BJ (cell line): ENCODE measurements around the gene TWNK. TPM values are rescaled to one million over a fixed set of nuclear protein-coding genes. Genes with fewer than 3 reads are reported as not detected.
"Not testable (repeated sequence)": the region's sequence is repeated elsewhere in the genome, so short reads cannot be mapped to it uniquely, and the experiment has no call there.

Experiments
- CTCF ChIA-PET: fragments of 350-600 bp; formaldehyde crosslinking; extraction: SDS; loops from one replicate; lab custom pipeline; 2021; ENCODE audit warnings: antibody characterized with exemption, inconsistent platforms; lab: Yijun Ruan, JAX
- POLR2A ChIA-PET: fragments of 300-600 bp; sonication (Branson Sonifier 250); formaldehyde crosslinking; extraction: SDS; loops from one replicate; lab custom pipeline; 2021; ENCODE audit warnings: antibody characterized with exemption; lab: Charles Lee
- DNase-seq: peaks from one replicate; pipeline ENCODE4 v3.0.0-alpha.2; 2011; ENCODE audit warnings: low read depth
- H3K27me3 ChIP-seq: 2 replicates; pipeline ENCODE4 v1.6.0; 2011; ENCODE audit warnings: low read length; ENCODE audit not compliant: control insufficient read depth, insufficient read depth
- H3K36me3 ChIP-seq: 2 replicates; pipeline ENCODE4 v1.5.1; 2011; ENCODE audit warnings: low read length; ENCODE audit not compliant: control insufficient read depth, insufficient read depth
- H3K4me3 ChIP-seq: 2 replicates; pipeline ENCODE4 v1.5.1; 2011; ENCODE audit warnings: low read depth, mild to moderate bottlenecking, control low read depth, low read length
- polyA plus RNA-seq: library from polyadenylated mRNA; depleted of rRNA; stranded (reverse); fragments of >200 nt; gene quantifications from 2 replicates; pipeline ENCODE4 v1.2.3, GENCODE V29; 2011
- TF ChIP-seq, protein P1 (sequence below): IDR thresholded peaks from 2 replicates; pipeline ENCODE4 v1.5.1; 2011; ENCODE audit warnings: low read depth, mild to moderate bottlenecking, control low read depth, inconsistent platforms, low read length, moderate library complexity; ENCODE audit not compliant: insufficient read depth

Gene TWNK
- polyA plus RNA-seq, 1 experiment: 5.5 TPM

DNA sequence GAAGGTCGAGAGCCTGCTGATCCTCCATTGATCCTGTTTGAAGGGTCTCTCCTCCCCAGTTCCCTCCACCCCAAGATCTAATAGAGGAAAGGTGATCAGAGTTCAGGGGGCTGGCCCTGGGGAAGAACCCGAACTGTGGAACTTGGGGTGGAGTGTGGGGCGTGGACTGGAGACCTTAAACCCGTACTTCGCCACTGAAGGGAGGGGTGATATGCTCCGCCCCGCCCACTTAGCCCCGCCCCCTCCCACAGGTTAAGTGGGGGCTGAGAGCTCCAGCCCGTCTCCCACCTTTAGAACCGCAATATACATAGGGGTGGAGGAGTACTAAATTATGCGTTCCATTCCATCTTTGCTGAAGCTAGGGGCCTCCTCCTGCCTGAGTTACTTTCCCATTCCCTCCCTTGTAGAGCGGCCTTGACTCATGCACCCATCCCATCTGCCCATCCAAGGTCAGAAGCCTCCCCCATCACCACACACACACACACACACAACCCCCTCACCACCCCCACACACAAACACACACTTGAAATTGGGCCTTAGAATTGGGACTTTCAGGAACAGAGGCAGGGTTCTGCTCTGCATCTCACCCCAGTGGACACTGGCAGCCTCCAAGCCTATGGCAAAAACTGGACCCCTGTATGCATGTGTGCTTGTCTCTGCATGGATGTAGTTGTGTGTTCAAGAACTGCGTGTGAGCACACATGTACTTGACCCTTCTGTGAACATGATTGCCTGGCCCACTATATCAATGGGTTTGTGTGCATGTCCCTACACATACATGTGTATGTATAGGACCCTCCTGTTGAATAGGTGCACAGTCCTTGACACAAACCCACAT lies 17.0 kb upstream of the TWNK start:
- TF ChIP-seq, protein P1, sequence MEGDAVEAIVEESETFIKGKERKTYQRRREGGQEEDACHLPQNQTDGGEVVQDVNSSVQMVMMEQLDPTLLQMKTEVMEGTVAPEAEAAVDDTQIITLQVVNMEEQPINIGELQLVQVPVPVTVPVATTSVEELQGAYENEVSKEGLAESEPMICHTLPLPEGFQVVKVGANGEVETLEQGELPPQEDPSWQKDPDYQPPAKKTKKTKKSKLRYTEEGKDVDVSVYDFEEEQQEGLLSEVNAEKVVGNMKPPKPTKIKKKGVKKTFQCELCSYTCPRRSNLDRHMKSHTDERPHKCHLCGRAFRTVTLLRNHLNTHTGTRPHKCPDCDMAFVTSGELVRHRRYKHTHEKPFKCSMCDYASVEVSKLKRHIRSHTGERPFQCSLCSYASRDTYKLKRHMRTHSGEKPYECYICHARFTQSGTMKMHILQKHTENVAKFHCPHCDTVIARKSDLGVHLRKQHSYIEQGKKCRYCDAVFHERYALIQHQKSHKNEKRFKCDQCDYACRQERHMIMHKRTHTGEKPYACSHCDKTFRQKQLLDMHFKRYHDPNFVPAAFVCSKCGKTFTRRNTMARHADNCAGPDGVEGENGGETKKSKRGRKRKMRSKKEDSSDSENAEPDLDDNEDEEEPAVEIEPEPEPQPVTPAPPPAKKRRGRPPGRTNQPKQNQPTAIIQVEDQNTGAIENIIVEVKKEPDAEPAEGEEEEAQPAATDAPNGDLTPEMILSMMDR: no peak
- Histone ChIP-seq H3K4me3 (peak overlapping the region; percentile 67), H3K36me3 (0 out of 2 replicates have a peak, but pooled peaks cover 2% of the 10 kb centered on the region), H3K27me3 (no peaks in the 10 kb centered on the region)
- ChIA-PET CTCF (interaction anchor here (0.9 to 2.4 kb wide), 8 partner anchors 13 to 45 kb away, joined by 3 to 12 read pairs (median 4); no protein-coding TSS in a partner anchor), POLR2A (no interaction called here)
- DNase-seq: no peak

DNA sequence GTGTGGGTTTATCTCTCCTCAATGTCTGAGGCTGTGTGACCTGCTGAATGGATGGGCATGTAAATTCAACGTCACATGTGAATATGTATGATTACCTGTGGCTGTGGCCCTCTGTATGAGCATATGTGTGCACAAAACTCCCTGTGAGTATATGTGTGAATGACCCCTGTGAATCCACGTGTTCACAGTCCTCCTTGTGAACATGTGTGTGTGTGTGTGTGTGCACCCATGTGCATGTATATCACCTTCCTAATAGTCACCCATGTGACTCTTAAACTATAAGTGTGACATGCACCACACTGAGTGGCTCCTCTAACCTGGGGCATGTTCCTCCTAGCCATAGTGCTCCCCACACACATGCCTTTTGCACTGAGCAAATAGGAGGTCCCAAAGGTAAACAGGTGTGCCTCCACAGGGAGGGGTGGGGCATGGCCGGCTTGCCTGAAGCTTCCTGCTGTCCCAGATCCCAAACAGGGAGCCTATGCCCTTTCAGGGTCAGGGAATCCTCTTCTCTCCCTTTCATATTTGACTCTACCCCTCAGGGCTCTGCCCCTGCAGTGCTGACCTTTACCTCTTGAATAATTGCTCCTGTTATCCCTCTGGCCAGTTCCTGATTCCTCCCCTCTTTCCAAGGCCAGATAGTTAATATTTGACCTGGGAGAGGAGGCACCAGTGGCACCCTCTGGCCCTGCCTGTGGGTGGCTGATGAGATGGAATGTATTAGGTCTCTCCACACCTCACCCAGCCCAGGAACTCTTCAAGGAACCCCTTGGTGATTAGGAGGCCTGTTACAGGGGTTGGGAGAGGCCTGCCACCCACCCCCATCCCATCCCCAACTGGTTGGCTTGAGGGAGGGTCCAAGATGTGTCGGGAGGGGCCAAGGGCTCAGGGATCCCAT lies 16.2 kb upstream of the TWNK start:
- H3K4me3 ChIP-seq: no peak overlapping the region
- TF ChIP-seq, protein P1: no peak
- POLR2A ChIA-PET: no interaction called here

DNA sequence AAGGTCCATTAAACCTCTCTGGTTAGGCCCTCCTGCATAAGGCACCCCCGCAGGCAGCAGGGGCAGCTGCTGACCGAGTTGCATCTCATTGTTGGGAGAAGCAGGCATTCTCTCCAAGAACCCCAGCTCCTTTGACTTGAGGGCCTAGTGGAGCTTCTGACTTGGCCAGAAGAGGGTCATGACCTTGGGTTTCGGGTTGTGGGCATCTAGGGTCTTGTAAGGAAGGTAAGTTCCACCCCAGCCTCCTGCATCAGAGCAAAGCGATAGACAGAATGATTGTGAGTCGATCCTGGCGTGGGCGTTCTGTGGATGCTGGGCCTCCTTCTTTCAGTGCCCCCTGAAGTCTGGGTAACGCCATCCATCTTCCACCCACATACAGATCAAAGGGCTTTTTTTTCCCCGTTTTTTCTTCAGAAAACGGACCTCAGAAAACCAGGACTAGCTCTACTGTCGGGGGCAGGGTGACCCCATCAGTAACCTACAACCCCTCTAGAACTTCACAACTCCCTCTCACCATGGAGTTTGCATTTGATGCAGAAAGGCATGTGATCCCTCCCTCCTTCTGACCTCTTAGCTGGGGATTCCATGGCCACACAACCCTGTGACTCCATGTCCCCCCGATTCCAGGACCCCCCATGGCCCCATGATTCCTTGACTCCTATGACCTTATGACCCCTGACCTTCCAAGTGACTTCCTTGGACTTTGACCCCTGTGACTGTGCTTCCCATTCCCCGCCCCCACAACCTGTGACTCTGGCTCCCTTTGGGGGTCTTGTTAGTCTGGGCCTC lies 15.0 kb upstream of the TWNK start:
- ChIA-PET POLR2A (no interaction called here), CTCF (interaction anchor here (0.7 to 1.3 kb wide), 2 partner anchors 38 to 42 kb away, joined by 3 to 7 read pairs; no protein-coding TSS in a partner anchor)
- Histone ChIP-seq H3K4me3 (no peak overlapping the region), H3K36me3 (no peaks in the 10 kb centered on the region), H3K27me3 (no peaks in the 10 kb centered on the region)
- TF ChIP-seq, protein P1: no peak
- DNase-seq: no peak

More for the DNA sequence above, 16.2 kb upstream of the TWNK start:
- no peaks in the 10 kb centered on the region for H3K36me3 ChIP-seq
- H3K27me3 ChIP-seq: no peaks in the 10 kb centered on the region
- CTCF ChIA-PET: no interaction called here
- DNase-seq: no peak

DNA sequence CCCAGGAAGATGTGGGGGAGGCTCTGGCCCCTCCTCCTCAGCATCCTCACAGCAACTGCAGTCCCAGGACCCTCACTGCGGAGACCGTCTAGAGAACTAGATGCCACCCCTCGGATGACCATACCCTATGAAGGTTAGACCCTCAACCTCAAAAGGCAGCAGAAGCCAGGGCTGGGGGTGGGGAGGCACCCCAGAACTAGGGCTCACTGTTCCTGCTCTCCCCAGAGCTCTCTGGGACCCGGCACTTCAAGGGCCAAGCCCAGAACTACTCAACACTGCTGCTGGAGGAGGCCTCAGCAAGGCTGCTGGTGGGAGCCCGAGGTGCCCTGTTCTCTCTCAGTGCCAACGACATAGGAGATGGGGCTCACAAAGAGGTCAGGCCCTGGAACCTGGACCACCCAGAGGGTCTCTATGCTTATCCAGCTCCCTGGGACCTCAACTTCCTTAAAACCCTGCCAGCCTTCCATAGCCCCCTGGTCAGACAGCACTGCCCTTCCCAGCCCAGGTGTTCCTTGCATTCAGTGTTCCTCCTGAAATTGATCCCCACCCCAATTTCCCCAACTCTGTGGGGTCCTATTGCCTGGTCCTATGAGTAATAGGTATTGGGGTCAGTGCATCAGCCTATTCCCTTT lies 14.3 kb upstream of the TWNK start:
- ChIA-PET POLR2A (no interaction called here), CTCF (interaction anchor here (1.3 kb wide), 1 partner anchor 41 kb away, joined by 7 read pairs; no protein-coding TSS in a partner anchor)
- no peaks in the 10 kb centered on the region for H3K27me3 ChIP-seq
- TF ChIP-seq, protein P1: no peak
- no peak overlapping the region for H3K4me3 ChIP-seq
- no peaks in the 10 kb centered on the region for H3K36me3 ChIP-seq
- no peak for DNase-seq

DNA sequence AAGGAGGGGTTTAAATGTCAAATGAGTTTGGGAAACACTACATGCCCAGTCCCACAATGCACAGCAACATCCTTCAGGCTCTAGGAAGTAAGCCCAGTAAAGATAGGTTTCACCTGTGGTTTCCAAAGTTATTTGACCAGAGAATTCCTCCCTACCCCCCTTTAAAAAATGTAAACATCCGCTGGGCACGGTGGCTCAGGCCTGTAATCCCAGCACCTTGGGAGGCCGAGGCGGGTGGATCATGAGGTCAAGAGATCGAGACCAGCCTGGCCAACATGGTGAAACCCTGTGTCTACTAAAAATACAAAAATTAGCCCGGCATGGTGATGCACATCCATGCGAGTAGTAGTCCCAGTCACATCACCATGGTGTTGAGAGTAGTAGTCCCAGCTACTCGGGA lies 11.9 kb upstream of the TWNK start:
- CTCF ChIA-PET: interaction anchor here (1.0 to 1.6 kb wide), 6 partner anchors 10 to 39 kb away, joined by 3 to 5 read pairs (median 4); no protein-coding TSS in a partner anchor

More for the DNA sequence above, 11.9 kb upstream of the TWNK start:
- H3K4me3 ChIP-seq, DNase-seq, POLR2A ChIA-PET, H3K27me3 ChIP-seq, H3K36me3 ChIP-seq: not testable (repeated sequence)
